Endometrial microvascular endothelial cells (primary cell): ENCODE measurements around the gene ECPAS. TPM values are rescaled to one million over a fixed set of nuclear protein-coding genes. Genes with fewer than 3 reads are reported as not detected.
"Not testable (repeated sequence)": the region's sequence is repeated elsewhere in the genome, so short reads cannot be mapped to it uniquely, and the experiment has no call there.

Experiments used
- in situ Hi-C: cut with HindIII; loops from 2 replicates; pipeline ENCODE4 v1.10.0; 2017; ENCODE audit warnings: low sequenced_read_pairs, low pct_unique_long_range_greater_than_20kb; ENCODE audit errors: inconsistent ontology term
- total RNA-seq: library from RNA; depleted of rRNA; stranded (reverse); fragments of >200 nt; gene quantifications from one replicate; pipeline ENCODE4 v1.2.3, GENCODE V29; 2015; ENCODE audit errors: inconsistent ontology term

Gene ECPAS
- total RNA-seq, 1 donor from 2014 or later: 58.8 TPM

- in situ Hi-C loops: no loop called here
These were observed 1.3 kb downstream of the ECPAS start for GRCh38 chr9:111482694-111483438.

- in situ Hi-C loops: no loop called here
These were observed 2.1 kb downstream of the ECPAS start for GRCh38 chr9:111481885-111482636.

GRCh38 chr9:111477677-111478076, 6.5 kb downstream of the ECPAS start:
- in situ Hi-C loops: no loop called here

- in situ Hi-C loops: no loop called here
These were observed 9.0 kb downstream of the ECPAS start for GRCh38 chr9:111475195-111475594.

GRCh38 chr9:111474385-111474784, 9.8 kb downstream of the ECPAS start:
- in situ Hi-C loops: no loop called here

- in situ Hi-C loops: no loop called here
These were observed 16.3 kb downstream of the ECPAS start for GRCh38 chr9:111467778-111468367.

- in situ Hi-C loops: no loop called here
These were observed 21.1 kb downstream of the ECPAS start for GRCh38 chr9:111463048-111463447.

GRCh38 chr9:111458139-111459009, 25.8 kb downstream of the ECPAS start:
- in situ Hi-C loops: no loop called here

GRCh38 chr9:111456529-111456928, 27.7 kb downstream of the ECPAS start:
- in situ Hi-C loops: no loop called here

GRCh38 chr9:111455638-111456037, 28.5 kb downstream of the ECPAS start:
- in situ Hi-C loops: no loop called here

GRCh38 chr9:111454751-111455150, 29.4 kb downstream of the ECPAS start:
- in situ Hi-C loops: no loop called here

GRCh38 chr9:111451570-111451969, 32.6 kb downstream of the ECPAS start:
- in situ Hi-C loops: no loop called here

GRCh38 chr9:111450124-111450523, 34.1 kb downstream of the ECPAS start:
- in situ Hi-C loops: no loop called here

GRCh38 chr9:111449705-111450104, 34.5 kb downstream of the ECPAS start:
- in situ Hi-C loops: no loop called here

- in situ Hi-C loops: not testable (repeated sequence)
These were observed 38.4 kb downstream of the ECPAS start for GRCh38 chr9:111445799-111446198.

GRCh38 chr9:111443454-111443853, 40.7 kb downstream of the ECPAS start:
- in situ Hi-C loops: no loop called here

- in situ Hi-C loops: no loop called here
These were observed 41.7 kb downstream of the ECPAS start for GRCh38 chr9:111442360-111443027.

- in situ Hi-C loops: no loop called here
These were observed 44.0 kb downstream of the ECPAS start for GRCh38 chr9:111440226-111440625.
